SK-N-SH (cell line): ENCODE measurements around the gene HOMER2. TPM values are rescaled to one million over a fixed set of nuclear protein-coding genes. Genes with fewer than 3 reads are reported as not detected.

Experiments used
- CTCF ChIA-PET: fragments of 300-600, 350-600 bp; formaldehyde crosslinking; extraction: SDS; loops from one replicate; lab custom pipeline; 2021; lab: Yijun Ruan, JAX
- POLR2A ChIA-PET: fragments of 350-600 bp; sonication (Branson Sonifier 250); formaldehyde crosslinking; extraction: SDS; loops from one replicate; lab custom pipeline; 2020; ENCODE audit warnings: antibody characterized with exemption, inconsistent platforms; lab: Yijun Ruan, JAX
- DNase-seq: peaks from one replicate; pipeline ENCODE4 v3.0.0; 2012
- H2AFZ ChIP-seq: fragments of 200-600 bp; sonication (generic); 2 replicates; pipeline ENCODE4 v1.8.1; 2016; ENCODE audit warnings: antibody characterized with exemption, mild to moderate bottlenecking, low read depth
- H3F3A ChIP-seq: fragments of 200-600 bp; sonication (generic); replicated peaks from 2 replicates; pipeline ENCODE3; 2016; ENCODE audit warnings: antibody characterized with exemption, mild to moderate bottlenecking; ENCODE audit not compliant: insufficient read depth
- H3K27ac ChIP-seq, 2 experiments: fragments of 200-500 bp in 1 of 2; fragments of 200-600 bp in 1 of 2; sonication (Bioruptor generic) in 1 of 2; sonication (generic), shearing (Covaris generic) in 1 of 2; 2 replicates each; pipeline versions ENCODE4 v1.5.1 to v1.6.1; 2014 to 2016; ENCODE audit warnings: low read depth in 2 of 2, inconsistent platforms in 1 of 2, low read length in 1 of 2, mild to moderate bottlenecking in 1 of 2, mixed read lengths in 1 of 2
- H3K27me3 ChIP-seq: fragments of 200-600 bp; sonication (generic), shearing (Covaris generic); 2 replicates; pipeline ENCODE4 v1.6.1; 2016; ENCODE audit warnings: mixed run types; ENCODE audit not compliant: insufficient read depth
- H3K36me3 ChIP-seq, 2 experiments: fragments of 200-500 bp in 1 of 2; fragments of 200-600 bp in 1 of 2; sonication (Bioruptor generic) in 1 of 2; sonication (generic) in 1 of 2; replicated peaks in 1 of 2; 2 replicates each; pipeline versions ENCODE3 to v1.5.1; 2014 to 2016; ENCODE audit warnings: low read length in 1 of 2, mild to moderate bottlenecking in 1 of 2; ENCODE audit not compliant: insufficient read depth in 2 of 2, control insufficient read depth in 1 of 2
- H3K4me1 ChIP-seq, 2 experiments: fragments of 200-500 bp in 1 of 2; fragments of 200-600 bp in 1 of 2; sonication (Bioruptor generic) in 1 of 2; sonication (generic), shearing (Covaris generic) in 1 of 2; 2 replicates each; pipeline versions ENCODE4 v1.5.1 to v1.6.1; 2014 to 2016; ENCODE audit warnings: low read depth in 1 of 2, low read length in 1 of 2, mixed run types in 1 of 2; ENCODE audit not compliant: insufficient read depth in 2 of 2, control insufficient read depth in 1 of 2
- H3K4me2 ChIP-seq: fragments of 200-600 bp; sonication (generic), shearing (Covaris generic); 2 replicates; pipeline ENCODE4 v1.6.1; 2017; ENCODE audit warnings: mixed run types
- H3K4me3 ChIP-seq, 2 experiments: fragments of 200-500 bp in 1 of 2; fragments of 200-600 bp in 1 of 2; sonication (Bioruptor generic) in 1 of 2; sonication (generic), shearing (Covaris generic) in 1 of 2; 2 replicates each; pipeline versions ENCODE4 v1.5.1 to v1.8.1; 2014 to 2016; ENCODE audit warnings: low read depth in 2 of 2, inconsistent platforms in 1 of 2, low read length in 1 of 2, mild to moderate bottlenecking in 1 of 2, mixed read lengths in 1 of 2, moderate library complexity in 1 of 2
- H3K79me2 ChIP-seq: fragments of 200-600 bp; sonication (generic); 2 replicates; pipeline ENCODE4 v1.8.1; 2017; ENCODE audit warnings: mild to moderate bottlenecking; ENCODE audit not compliant: insufficient read depth
- H3K9ac ChIP-seq: fragments of 200-600 bp; sonication (generic); 2 replicates; pipeline ENCODE4 v1.6.1; 2017; ENCODE audit warnings: mixed run types
- H3K9me2 ChIP-seq: fragments of 200-600 bp; sonication (generic); 2 replicates; pipeline ENCODE4 v1.6.1; 2017; ENCODE audit warnings: mixed run types
- H3K9me3 ChIP-seq: fragments of 200-600 bp; sonication (generic); 2 replicates; pipeline ENCODE4 v1.6.1; 2017; ENCODE audit warnings: mixed run types, mild to moderate bottlenecking, moderate library complexity
- H4K20me1 ChIP-seq: fragments of 200-600 bp; sonication (generic); 2 replicates; pipeline ENCODE4 v1.6.1; 2017; ENCODE audit warnings: mild to moderate bottlenecking, mixed run types; ENCODE audit not compliant: insufficient read depth
- EP300 ChIP-seq, 2 experiments: IDR thresholded peaks; 2 replicates each; pipeline versions ENCODE4 v1.4.0 to v1.6.1; 2012; ENCODE audit warnings: borderline replicate concordance in 1 of 2, low read depth in 1 of 2, low read length in 1 of 2
- EZH2phosphoT487 ChIP-seq: fragments of 200-600 bp; sonication (generic); IDR thresholded peaks from 2 replicates; pipeline ENCODE4 v1.6.1; 2017; ENCODE audit warnings: low read depth, mixed run types, mild to moderate bottlenecking, antibody characterized with exemption, moderate library complexity, borderline replicate concordance
- FOSL2 ChIP-seq: IDR thresholded peaks from 2 replicates; pipeline ENCODE4 v1.4.0; 2012; ENCODE audit warnings: low read depth, mild to moderate bottlenecking, moderate library complexity, borderline replicate concordance
- FOXJ3 ChIP-seq: sonication (generic); formaldehyde crosslinking; IDR thresholded peaks from 2 replicates; pipeline ENCODE4 v1.5.1; 2020; ENCODE audit warnings: mild to moderate bottlenecking, missing genetic modification reagents
- FOXM1 ChIP-seq: IDR thresholded peaks from 2 replicates; pipeline ENCODE4 v1.4.0; 2012; ENCODE audit warnings: low read depth, mild to moderate bottlenecking
- GABPA ChIP-seq: IDR thresholded peaks from 2 replicates; pipeline ENCODE4 v1.4.0; 2012; ENCODE audit warnings: low read depth, mild to moderate bottlenecking
- GATA2 ChIP-seq: sonication (generic); formaldehyde crosslinking; IDR thresholded peaks from 2 replicates; pipeline ENCODE4 v1.5.0; 2020; ENCODE audit warnings: mild to moderate bottlenecking, missing genetic modification reagents
- JUND ChIP-seq: IDR thresholded peaks from 2 replicates; pipeline ENCODE4 v1.4.0; 2012
- MEF2A ChIP-seq: IDR thresholded peaks from 2 replicates; pipeline ENCODE4 v1.4.0; 2012; ENCODE audit warnings: low read depth, borderline replicate concordance
- NFIC ChIP-seq: IDR thresholded peaks from 2 replicates; pipeline ENCODE4 v1.4.0; 2012; ENCODE audit warnings: borderline replicate concordance
- NRF1 ChIP-seq: IDR thresholded peaks from 2 replicates; pipeline ENCODE4 v1.6.1; 2012; ENCODE audit warnings: low read depth, mild to moderate bottlenecking, low read length
- RXRA ChIP-seq: IDR thresholded peaks from 2 replicates; pipeline ENCODE4 v1.4.0; 2012; ENCODE audit warnings: low read depth, mild to moderate bottlenecking, borderline replicate concordance
- SIN3A ChIP-seq: IDR thresholded peaks from 2 replicates; pipeline ENCODE4 v1.6.1; 2012; ENCODE audit warnings: low read depth, mild to moderate bottlenecking, low read length, moderate library complexity, borderline replicate concordance
- SMC3 ChIP-seq: IDR thresholded peaks from 2 replicates; pipeline ENCODE4 v1.6.1; 2012; ENCODE audit warnings: low read depth, low read length, improper control_type of control experiment
- TAF1 ChIP-seq: IDR thresholded peaks from 2 replicates; pipeline ENCODE4 v1.6.1; 2012; ENCODE audit warnings: low read depth, mild to moderate bottlenecking, low read length, moderate library complexity, borderline replicate concordance
- TCF12 ChIP-seq: IDR thresholded peaks from 2 replicates; pipeline ENCODE4 v1.4.0; 2012
- WGBS: methylation state at CpG from one replicate; pipeline ENCODE4 v1.1.6; 2017; ENCODE audit warnings: low lambda C conversion rate; 5-methylcytosine and 5-hydroxymethylcytosine counted together
- polyA plus RNA-seq, 3 experiments: library from polyadenylated mRNA; depleted of rRNA; stranded (reverse); fragments of >200 nt; gene quantifications; 2 replicates each; pipeline ENCODE4 v1.2.3, GENCODE V29; 2012
- TF ChIP-seq, protein P1 (sequence below): IDR thresholded peaks from 2 replicates; pipeline ENCODE4 v1.4.0; 2012; ENCODE audit warnings: low read depth, borderline replicate concordance
- TF ChIP-seq, protein P2 (sequence below): fragments of 150-350 bp; IDR thresholded peaks from 2 replicates; pipeline ENCODE4 v1.6.1; 2016; ENCODE audit warnings: mild to moderate bottlenecking, low read depth, low read length
- TF ChIP-seq, protein P3 (sequence below): IDR thresholded peaks from 2 replicates; pipeline ENCODE4 v1.6.1; 2012; ENCODE audit warnings: mild to moderate bottlenecking, low read depth, low read length, moderate library complexity
- TF ChIP-seq, protein P4 (sequence below): fragments of 150-350 bp; IDR thresholded peaks from 2 replicates; pipeline ENCODE4 v1.6.1; 2017; ENCODE audit warnings: antibody characterized with exemption, low read length, low read depth, borderline replicate concordance

Gene HOMER2
- polyA plus RNA-seq, 1 of the 3 experiments (the other 2 are of a cell fraction): 7.3 TPM

DNA sequence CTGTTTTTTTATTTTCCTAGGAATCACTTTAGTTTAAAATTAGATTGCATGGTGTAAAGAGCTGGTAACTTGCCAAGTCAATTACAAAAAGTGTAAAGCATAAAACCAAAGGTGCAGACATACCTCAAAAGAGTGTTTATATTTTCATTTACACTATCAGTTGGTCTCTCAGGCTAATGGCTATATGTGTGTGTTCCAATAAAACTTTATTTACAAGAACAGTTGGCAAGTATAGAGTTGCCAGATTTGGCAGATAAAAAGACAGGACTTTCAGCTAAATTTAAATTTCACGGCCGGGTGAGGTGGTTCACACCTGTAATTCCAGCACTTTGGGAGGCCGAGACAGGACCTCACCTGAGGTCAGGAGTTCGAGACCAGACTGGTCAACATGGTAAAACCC lies 41.1 kb downstream of the HOMER2 start:
- Histone ChIP-seq H3K36me3 (no peaks in the 10 kb centered on the region), H3K9ac (no peak overlapping the region), H3K4me1 (no peaks in the 10 kb centered on the region), H3K9me2 (no peaks in the 10 kb centered on the region), H4K20me1 (no peaks in the 10 kb centered on the region), H3K27ac (no peak overlapping the region), H3F3A (no peaks in the 10 kb centered on the region), H3K79me2 (no peaks in the 10 kb centered on the region), H3K4me3 (no peak overlapping the region), H3K27me3 (no peaks in the 10 kb centered on the region), H3K4me2 (no peak overlapping the region), H2AFZ (no peak overlapping the region), H3K9me3 (no peaks in the 10 kb centered on the region)
- 73% methylated on average over 4 of the region's 4 CpGs for WGBS
- ChIA-PET POLR2A (no interaction called here), CTCF (no interaction called here)
- TF ChIP-seq JUND (no peak), NFIC (no peak), SMC3 (no peak), EZH2phosphoT487 (no peak), NRF1 (no peak), TCF12 (no peak), FOSL2 (no peak)
- TF ChIP-seq, protein P1, sequence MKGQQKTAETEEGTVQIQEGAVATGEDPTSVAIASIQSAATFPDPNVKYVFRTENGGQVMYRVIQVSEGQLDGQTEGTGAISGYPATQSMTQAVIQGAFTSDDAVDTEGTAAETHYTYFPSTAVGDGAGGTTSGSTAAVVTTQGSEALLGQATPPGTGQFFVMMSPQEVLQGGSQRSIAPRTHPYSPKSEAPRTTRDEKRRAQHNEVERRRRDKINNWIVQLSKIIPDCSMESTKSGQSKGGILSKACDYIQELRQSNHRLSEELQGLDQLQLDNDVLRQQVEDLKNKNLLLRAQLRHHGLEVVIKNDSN: no peak
- TF ChIP-seq, protein P2, sequence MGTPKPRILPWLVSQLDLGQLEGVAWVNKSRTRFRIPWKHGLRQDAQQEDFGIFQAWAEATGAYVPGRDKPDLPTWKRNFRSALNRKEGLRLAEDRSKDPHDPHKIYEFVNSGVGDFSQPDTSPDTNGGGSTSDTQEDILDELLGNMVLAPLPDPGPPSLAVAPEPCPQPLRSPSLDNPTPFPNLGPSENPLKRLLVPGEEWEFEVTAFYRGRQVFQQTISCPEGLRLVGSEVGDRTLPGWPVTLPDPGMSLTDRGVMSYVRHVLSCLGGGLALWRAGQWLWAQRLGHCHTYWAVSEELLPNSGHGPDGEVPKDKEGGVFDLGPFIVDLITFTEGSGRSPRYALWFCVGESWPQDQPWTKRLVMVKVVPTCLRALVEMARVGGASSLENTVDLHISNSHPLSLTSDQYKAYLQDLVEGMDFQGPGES: no peak
- DNase-seq: no peak

DNA sequence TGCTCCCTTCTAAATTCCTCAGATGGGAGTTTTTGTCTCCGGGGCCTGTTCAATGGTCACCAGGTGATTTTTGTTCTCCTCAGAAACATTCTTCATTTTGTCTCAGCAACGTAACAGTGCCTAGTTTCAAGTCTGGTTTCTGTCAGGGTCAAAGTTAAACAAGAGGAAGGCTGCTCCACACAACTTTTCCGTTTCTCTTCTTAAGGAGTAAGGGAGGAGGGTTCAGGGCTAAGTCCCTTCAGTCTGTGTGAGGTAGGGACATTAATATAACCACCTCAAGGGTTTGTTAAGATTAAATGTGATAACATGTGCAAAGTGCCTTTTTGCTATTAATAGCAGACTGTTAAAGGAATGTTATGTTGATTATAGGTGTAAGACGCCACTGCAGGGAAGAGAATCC lies 41.8 kb downstream of the HOMER2 start:
- DNase-seq: no peak
- Histone ChIP-seq H3K9me2 (no peaks in the 10 kb centered on the region), H4K20me1 (no peaks in the 10 kb centered on the region), H3K9ac (no peak overlapping the region), H3K36me3 (no peaks in the 10 kb centered on the region), H3K4me1 (no peaks in the 10 kb centered on the region), H3K4me2 (no peak overlapping the region), H3K27me3 (no peaks in the 10 kb centered on the region), H3F3A (no peaks in the 10 kb centered on the region), H3K27ac (no peak overlapping the region), H3K4me3 (no peak overlapping the region), H3K9me3 (no peaks in the 10 kb centered on the region), H3K79me2 (no peaks in the 10 kb centered on the region), H2AFZ (no peak overlapping the region)
- POLR2A ChIA-PET: no interaction called here
- TF ChIP-seq GABPA (no peak), SMC3 (no peak), EP300 (IDR thresholded peaks at IDR 0.05; ENCODE audit: borderline replicate concordance in 1 of 2, low read depth in 1 of 2, low read length in 1 of 2) (no peak), JUND (no peak), RXRA (no peak), FOXJ3 (no peak), GATA2 (CRISPR knock-in tag) (no peak), NRF1 (no peak), MEF2A (no peak), SIN3A (no peak), FOXM1 (no peak), TAF1 (no peak)
- TF ChIP-seq, protein P3, sequence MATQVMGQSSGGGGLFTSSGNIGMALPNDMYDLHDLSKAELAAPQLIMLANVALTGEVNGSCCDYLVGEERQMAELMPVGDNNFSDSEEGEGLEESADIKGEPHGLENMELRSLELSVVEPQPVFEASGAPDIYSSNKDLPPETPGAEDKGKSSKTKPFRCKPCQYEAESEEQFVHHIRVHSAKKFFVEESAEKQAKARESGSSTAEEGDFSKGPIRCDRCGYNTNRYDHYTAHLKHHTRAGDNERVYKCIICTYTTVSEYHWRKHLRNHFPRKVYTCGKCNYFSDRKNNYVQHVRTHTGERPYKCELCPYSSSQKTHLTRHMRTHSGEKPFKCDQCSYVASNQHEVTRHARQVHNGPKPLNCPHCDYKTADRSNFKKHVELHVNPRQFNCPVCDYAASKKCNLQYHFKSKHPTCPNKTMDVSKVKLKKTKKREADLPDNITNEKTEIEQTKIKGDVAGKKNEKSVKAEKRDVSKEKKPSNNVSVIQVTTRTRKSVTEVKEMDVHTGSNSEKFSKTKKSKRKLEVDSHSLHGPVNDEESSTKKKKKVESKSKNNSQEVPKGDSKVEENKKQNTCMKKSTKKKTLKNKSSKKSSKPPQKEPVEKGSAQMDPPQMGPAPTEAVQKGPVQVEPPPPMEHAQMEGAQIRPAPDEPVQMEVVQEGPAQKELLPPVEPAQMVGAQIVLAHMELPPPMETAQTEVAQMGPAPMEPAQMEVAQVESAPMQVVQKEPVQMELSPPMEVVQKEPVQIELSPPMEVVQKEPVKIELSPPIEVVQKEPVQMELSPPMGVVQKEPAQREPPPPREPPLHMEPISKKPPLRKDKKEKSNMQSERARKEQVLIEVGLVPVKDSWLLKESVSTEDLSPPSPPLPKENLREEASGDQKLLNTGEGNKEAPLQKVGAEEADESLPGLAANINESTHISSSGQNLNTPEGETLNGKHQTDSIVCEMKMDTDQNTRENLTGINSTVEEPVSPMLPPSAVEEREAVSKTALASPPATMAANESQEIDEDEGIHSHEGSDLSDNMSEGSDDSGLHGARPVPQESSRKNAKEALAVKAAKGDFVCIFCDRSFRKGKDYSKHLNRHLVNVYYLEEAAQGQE: no peak
- TF ChIP-seq, protein P4, sequence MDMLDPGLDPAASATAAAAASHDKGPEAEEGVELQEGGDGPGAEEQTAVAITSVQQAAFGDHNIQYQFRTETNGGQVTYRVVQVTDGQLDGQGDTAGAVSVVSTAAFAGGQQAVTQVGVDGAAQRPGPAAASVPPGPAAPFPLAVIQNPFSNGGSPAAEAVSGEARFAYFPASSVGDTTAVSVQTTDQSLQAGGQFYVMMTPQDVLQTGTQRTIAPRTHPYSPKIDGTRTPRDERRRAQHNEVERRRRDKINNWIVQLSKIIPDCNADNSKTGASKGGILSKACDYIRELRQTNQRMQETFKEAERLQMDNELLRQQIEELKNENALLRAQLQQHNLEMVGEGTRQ: no peak
- CTCF ChIA-PET: no interaction called here
- WGBS: 74% methylated on average over 4 of the region's 4 CpGs
